ENCODE results near the gene NELL2.

DNA sequence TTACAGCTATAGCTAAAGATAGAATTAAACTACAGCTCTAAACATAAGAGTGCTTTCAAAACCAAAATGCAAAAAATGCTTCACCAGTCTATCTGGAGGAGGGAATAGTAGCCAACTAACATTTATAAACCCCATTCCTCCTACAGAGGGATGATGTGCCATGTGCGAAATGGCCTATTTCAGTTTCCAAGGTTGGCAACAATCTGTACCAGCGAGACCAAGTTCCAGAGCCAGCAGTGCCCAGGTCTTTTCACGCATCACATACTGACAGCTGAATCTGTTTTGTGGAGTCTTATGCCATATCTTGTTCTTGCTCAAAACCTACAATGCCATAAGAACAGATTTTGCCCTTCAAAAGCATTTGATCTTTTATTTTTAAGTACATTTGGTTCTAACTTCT, 24.5 kb downstream of the NELL2 start:
- TF ChIP-seq EZH2phosphoT487 (IDR thresholded peaks at IDR 0.05; ENCODE audit: insufficient read depth, low read depth): no peak
- TF ChIP-seq EZH2 (IDR thresholded peaks at IDR 0.05; ENCODE audit: insufficient read depth, poor library complexity, severe bottlenecking): no peak
